ENCODE results near the gene SHISAL2A.
A peak's percentile ranks its signal among the peaks of the same experiment; 100 is the strongest.

SHISAL2A gene

DNA sequence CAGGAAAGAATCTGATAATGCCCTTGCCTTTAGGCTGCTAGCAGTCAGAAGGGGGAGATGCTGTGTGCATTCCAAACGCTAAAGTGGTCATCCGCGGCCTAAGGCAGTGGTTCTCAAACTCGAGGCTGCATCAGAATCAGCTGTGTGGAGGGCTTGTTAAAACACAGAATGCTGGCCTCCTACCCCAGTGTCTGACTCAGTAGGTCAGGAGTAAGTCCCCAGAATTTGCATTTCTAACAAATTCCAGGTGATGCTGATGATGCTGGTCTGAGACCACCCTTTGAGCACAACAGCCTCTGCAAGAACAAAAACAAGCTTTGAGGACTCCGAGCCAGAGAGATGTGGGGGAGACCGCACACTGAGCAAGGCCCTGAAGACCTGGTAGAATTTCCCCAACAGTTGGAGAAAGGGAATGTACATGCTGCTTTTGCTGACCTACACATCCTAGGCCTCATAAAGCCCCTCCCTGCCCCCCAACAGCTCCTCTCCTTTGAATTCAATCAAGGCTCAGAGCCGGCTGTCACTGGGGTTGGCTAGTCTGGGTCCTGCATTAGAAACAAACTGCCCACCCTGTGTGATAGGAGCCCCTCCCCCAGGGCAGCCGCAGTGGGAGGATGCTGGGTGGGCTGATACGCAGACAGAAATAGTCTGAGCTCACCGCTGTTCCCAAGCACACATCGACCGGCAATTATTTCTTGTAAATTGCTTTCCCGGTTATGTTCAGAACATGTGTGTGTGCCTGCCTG, 27.1 kb downstream of the SHISAL2A start:
- DNase-seq (ENCODE audit: low spot score): no peak

DNA sequence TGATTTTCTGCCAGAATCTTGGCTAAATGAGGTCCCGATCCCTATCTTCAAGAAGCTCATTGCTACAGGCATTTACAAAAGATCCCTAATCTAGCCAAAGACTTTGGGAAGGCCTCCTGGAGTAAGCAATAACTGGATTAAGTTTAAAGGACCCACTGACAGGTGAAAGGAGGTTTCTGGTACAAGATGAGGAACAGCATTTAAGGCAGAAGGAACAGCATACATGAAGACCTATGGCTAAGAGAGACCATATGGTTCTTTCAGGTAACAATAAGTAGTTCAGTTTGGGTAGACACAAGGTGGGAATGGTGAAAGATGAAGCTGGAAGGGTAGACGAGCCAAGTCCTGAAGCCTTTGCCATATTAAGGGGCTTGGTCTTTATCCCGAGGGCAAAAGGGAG, 27.8 kb downstream of the SHISAL2A start:
- DNase-seq (ENCODE audit: low spot score): no peak

DNA sequence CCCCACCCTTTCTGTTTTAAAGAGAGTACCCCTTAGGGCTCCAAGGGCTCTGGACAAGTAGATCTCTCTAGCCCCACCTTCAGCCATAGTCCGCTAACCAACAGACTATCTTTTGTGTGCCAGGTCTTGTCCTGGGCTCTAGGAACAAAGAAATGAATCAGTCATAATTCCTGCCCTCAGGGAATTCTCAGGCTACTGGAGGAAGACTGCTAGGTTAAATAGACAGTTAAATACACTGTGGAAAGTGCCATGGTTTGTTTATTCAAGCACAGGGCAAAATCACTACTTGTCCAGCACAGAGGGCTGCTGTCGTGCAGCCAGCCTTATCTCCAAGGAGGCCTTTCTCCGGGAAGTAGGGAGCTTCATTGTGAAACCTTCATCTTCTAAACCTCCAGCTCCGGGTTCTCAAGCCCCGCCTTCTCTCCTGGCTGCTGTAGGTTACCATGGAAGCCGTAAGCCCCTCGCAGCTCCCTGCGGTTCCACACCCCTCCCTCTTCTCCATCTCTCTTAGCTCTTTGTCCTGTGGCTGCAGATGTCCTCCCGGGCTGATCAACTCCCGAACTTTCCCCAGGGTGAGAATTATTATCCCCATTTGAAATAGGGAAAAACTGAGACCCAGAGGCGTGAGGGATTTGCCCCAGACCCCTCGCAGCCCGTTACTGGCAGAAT, 29.8 kb downstream of the SHISAL2A start:
- DNase-seq (ENCODE audit: low spot score): peak; percentile 40

DNA sequence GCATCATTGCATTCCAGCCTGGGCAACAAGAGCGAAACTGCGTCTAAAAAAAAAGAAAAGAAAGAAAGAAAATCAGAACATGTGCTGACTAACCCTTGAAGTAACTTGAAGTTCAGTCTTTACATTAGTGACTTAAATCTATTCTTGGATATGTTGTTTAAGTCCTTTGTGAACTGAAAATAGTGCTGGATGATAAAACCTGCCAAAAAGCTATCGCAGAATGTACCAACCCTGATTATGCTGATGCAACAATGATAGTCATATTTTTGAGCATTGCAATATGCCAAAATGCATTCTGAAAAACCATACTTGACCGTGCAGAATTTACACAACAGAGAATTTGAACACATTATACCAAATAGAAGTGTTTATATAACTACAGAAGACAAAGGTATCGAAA, 30.7 kb downstream of the SHISAL2A start:
- no peak for DNase-seq (ENCODE audit: low spot score)

DNA sequence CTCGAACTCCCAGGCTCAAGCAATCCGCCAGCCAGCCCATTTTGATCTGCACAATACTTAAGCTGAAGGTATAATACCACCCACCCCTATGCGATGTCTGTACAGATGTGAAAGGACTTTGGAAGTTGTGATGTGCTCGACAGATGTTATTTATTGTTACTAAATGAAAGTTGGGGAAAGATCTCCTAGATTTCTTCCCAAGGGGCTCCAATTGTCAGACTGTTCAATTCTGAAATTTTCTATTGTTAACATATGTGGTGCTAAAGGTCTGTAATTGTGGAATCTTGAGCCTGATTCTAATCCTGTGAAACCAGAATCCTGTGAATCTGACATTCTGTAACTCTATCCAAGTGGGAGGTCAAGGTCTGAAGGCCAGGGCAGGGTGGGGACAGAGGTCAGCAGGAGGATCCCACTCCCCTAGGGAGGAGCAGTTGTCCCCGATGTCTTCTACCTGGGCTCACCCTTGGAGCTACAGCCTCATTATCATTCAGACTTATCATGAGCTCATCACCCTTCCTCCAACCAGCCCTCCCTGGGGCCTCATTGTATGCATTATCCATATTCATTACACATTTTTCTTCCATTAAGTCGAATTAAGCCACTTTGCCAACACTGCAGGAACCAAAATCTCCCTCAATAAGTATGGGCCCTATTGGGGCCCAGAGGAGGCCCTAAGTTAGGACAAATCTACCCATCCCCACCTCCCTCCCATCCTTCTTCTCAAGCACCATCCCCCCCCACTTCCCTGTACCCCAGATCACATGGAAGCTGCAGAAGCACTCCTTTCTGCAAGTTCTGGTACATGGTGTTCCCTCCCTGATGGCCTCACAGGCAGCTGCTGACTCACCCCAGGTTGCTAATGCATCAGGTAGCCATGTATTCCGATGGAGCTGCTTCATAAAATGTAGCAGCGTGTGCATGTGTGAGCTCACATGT, 32.3 kb downstream of the SHISAL2A start:
- no peak for DNase-seq (ENCODE audit: low spot score)

DNA sequence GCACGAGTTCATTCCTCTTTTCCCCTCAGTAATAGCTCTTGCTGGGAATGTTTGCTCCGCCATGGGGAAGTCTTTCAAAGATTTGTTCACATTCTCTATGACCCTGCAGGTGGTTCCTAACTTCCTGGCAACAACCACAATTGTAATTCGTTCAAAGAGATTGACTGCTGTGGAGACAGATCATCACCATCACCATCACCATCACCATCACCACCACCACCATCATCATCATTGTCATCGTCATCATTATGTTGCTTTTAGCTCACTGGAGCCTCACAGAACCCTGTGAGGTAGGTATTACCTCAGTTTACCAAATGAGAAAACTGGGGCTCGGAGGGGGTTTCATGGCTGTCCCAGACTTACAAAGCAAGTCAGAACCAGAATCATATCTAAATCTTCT, 34.3 kb downstream of the SHISAL2A start:
- no peak for DNase-seq (ENCODE audit: low spot score)

DNA sequence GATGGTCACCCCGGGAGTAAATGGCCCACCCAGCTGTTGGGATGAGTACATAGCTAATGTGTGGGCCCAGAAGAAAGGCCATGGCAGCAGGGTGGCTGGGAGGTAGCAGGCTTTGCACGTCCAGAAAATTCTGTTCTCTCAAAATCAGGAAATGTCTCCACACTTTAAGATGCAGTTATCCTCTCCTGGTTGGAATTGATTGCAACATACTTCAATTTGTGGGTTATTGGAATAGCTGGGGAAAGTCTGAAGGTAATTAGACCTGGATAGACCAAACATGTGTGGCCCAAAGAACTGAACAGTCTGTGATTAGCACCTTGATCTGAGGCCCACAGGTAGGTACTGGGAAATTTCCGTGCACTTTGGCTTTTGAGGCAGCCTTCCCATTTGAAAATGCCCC, 35.0 kb downstream of the SHISAL2A start:
- no peak for DNase-seq (ENCODE audit: low spot score)

DNA sequence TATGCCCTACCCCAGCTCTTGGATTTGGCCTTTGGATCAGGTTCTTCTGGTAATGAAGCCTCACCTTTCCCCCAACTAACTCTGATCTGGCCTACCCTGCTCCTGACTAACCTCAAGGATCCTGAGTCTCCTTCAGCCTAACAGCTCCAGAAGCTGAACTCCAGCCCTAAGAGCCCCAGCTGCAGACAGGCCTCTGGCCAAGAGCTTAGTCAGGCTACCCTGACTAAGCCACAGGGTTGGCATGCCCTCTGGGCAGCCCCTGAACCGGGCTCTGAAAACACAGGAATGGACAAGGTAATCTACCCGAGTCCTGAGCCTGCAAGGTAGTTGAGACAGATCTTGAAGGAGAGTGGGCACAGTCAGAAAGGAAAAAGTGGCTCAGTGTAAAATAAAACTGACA, 35.7 kb downstream of the SHISAL2A start:
- no peak for DNase-seq (ENCODE audit: low spot score)

DNA sequence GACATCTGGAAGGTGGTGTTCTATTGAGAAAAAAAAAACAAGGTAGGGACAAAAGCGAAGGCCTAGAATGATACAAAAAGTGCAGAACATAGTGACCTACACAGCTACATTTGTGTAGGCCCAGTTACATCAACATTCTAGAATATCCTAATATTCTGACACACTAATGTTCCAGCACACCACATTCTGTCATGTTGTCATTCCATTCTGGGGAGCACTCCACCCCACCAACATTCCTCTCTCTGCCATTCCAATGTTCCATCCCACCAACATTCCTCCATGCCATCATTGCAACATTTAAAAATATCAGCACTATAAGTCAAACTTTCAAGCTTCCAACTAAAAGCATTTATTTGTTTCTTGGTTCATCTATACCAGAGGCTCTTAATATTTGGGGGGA, 36.7 kb downstream of the SHISAL2A start:
- DNase-seq (ENCODE audit: low spot score): no peak

DNA sequence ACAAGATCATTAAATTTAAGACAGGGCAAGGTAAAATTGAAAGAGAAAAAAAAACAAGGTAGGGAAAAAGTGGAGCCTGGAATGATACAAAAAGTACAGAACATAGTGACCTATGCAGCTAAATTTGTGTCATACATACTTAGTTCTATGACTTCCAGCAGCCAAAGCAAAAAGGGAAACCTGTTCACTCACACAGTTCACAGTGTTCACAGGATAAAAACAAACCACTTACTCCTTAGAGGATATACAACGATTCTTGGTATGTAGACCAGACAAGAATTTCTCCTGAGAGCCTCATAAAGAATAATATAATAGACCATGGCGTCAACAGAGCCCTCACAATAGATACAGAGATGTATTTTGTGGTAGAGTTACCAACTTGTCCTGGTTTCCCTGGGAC, 37.6 kb downstream of the SHISAL2A start:
- DNase-seq (ENCODE audit: low spot score): no peak

DNA sequence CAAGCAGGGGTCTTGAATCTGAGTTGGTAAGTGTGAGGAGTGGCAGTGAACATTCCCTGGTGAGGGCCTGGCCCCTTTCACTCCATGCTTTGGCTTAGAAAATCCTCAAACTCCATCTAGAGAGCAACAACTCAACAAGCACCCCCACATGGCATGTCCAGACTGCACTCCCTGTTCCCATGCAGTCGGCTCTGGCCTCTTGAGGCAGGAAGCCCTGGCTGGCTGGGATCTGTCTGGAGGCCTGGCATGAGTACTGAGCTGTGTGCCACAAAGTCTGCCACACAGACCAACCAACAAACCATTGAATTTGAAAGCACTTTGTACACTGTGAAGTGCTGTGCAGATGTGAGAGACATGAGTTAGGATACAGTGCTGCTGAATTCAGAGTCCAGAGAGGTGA, 40.0 kb downstream of the SHISAL2A start:
- no peak for DNase-seq (ENCODE audit: low spot score)

DNA sequence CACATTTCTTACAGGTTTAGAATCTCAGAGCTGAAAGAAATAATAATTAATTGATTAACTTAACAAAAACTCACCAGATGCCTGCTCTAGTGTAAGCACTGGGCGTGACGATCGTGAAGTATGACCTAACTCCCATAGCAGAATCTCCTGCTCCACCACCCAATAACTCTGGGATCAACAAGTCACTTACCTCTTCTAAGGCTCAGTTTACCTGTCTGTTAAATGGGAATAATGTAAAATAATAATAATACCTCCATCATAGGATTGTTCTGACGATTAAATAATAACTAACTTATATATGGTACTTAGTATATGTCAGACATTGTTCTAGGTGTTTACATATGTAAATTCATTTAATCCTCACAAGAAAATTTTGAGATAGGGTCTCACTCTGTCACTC, 40.5 kb downstream of the SHISAL2A start:
- DNase-seq (ENCODE audit: low spot score): no peak

DNA sequence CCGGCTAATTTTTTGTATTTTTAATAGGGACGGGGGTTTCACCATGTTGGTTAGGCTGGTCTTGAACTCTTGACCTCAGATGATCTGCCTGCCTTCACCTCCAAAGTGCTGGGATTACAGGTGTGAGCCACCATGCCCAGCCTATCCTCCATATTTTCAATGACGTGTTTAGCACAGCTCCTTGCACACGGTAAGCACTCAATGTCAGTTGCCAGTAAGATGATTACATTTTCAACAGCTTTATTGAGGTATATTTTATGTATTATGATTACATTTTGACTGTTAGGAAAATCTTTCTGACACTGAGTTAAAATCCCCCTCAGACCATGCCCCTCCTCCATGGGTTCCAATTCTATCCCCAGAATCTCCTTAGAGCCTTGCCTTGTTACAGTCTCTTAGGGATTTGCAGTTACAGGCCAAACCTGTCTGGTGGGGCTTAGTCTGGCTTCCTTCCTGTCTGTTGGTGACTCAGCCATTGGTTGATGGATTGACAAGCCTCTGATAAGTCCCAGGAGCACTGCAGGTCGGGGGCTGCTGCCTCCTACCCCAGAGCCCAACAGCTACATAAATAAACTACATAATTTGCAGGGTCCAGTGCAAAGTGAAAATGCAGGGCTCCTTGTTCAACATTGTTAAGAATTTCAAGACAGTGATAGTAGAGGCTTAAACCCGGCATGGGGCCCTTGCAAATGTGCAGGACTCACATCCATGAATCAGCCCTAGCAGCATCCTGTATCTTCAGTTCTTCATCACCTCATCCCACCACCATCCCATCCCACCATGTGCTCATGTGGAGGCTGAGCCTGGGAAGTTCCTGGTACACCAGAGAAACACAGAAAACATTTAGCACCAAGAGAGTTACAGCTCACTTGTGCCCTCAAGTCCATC, 41.8 kb downstream of the SHISAL2A start:
- no peak for DNase-seq (ENCODE audit: low spot score)

DNA sequence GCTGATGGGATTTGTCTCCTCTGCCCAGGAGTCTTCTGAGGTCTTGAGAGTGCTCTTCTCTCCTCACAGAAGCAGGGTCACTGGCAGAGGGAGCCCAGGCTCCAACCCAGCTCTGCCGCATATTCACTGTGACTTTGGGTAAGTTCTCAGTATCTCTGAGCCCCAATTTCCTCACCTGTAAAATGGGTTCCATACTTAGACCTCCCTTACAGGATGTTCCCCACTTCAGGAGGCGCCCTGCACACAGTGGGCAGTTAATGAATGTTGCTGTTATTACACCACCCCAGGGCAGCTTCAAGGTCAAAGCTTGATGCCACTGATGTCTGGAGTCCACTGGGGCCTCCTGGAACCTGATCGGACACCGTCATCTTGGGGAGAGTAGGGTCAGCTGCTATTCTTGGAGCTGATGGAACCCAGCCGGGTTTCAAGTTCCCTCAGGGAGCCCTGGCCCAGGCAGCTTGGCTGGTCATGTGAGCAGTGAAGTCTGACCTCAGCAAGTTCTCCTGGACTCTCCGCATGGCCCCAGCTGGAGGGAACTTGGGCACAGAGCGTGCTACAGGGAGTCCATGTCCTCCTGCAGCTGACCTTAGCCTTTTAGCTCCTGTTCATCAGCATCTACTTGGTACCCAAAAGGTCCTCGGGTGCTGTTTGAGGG, 43.4 kb downstream of the SHISAL2A start:
- no peak for DNase-seq (ENCODE audit: low spot score)

DNA sequence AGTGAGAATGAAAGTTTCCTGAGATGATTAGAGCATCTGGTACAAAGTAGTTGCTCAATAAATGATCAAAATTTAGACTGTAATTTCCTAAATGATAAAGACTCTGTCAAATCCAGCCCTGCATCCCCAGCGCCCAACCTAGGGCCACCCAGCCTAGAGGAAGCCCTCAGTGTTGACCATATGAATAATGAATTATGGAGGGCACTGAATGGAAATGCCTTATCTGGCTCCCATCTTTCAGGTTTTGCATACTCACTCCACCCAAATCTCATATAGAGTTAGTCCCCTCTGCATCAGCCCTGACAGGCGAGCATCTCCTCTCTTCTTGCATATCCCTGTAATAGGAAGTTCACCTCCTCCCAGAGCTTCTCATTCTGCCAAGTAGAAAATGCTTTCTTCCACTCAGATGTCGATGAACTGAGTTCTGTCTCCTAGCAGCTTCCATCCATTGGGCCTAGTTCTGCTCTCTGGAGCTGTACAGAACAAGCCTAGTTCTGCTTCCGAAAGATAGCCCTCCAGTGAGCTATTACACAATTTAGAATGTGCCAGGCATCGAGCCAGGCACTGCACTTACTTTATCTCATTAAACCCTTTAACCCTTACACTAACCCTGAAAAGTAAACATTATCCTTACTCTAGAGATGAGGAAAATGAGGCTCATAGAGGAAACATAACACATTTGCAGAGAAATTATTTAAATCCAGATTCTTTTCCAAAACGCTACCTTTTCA, 44.3 kb downstream of the SHISAL2A start:
- no peak for DNase-seq (ENCODE audit: low spot score)

DNA sequence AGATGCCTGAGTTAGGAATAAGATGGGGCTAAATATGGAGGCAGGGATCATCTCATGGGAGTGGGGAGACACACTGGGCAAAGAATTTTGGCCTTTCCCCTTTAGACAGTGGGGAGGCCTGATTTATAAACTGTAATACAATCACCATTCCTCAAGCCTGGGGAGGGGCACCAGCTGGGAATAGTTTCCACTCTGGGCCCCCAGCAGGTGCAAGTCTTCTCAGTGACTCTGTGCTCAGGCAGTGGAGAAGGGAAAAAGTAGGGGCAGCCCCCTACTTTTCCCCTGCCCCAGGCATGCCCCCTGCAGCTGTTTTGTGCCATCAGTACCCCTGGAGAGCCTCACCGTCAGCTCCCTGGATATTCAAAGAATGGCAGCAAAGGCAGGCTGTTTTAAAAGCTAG, 46.1 kb downstream of the SHISAL2A start:
- no peak for DNase-seq (ENCODE audit: low spot score)

DNA sequence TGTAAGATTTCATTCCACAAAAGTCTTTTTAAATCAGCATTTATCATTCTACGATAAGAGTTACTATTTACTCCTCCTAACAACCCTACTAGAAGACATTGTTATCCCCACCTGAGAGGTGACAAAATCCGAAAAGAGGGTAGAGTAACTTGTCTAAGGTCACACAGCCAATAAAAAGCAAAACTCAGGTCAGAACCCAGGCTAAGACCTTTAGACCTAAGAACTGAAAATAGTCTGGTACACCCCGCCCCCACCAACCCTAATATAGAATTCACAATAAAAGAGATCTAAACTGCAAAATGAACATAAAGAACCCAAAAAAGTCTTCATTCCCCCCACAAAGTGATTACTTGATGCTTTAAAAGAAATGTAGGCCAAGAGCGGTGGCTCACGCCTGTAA, 46.5 kb downstream of the SHISAL2A start:
- DNase-seq (ENCODE audit: low spot score): no peak

DNA sequence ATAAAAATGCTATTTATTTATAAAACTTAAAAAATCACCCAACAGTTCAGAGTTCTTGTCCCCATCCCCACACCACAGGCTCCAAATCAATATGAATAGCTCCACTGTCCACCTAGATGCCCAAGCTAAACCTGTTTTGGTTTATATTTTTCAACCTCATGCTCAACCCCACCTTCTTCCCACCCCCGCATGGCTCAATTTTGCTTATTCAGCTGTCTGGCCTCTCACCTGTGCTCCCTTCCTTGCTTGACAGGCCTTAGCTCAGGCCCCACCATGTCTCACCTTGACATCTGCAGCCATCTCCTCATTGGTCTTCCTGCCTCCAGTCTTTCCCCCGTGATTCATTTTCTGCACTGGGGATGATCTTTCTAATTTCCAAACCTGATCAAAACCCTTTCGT, 47.4 kb downstream of the SHISAL2A start:
- no peak for DNase-seq (ENCODE audit: low spot score)

DNA sequence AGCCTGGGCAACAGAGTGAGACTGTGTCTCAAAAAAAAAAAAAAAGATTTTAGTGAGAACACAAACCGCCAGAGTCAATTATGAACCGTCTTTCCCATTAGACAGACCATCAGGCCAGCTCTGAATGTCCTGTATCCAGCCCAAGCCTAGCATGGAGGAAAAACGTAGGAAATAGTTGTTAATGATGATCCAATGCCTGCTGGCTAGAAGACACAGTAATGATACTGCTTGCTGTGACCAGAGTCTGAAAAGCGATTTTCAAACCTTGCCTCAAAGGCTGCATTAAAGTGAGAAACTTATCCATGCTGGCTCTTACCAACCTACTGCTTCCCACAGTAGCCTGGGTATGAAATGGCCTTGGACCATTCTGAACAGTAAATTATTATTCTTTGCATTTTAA, 48.2 kb downstream of the SHISAL2A start:
- no peak for DNase-seq (ENCODE audit: low spot score)

DNA sequence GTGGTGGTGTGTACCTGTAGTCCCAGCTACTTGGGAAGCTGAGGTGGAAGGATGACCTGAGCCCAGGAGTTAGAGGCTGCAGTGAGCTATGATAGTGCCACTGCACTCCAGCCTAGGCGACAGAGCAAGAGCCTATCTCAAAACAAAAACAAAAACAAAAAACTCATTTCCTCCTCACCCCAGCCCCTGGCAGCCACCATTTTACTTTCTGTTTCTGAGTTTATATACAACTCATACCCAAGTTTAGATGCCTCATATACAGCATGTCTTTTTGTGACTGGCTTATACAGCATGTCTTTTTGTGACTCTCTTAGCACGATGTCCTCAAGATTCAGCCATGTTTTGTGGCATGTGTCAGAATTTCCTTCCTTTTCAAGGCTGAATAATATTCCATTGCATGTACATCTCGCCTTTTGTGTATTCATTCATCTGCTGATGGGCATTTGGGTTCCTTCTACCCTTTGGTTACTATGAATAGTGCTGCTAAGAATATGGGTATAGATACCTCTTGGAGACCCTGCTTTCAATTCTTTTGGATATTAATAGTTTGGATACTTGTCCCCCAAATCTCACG, 50.5 kb downstream of the SHISAL2A start:
- DNase-seq (ENCODE audit: low spot score): no peak

Data from LoVo (cell line).